GM10266 (cell line): Measurements from ENCODE around the gene SV2C.

Experiments
- DNase-seq: peaks from one replicate; pipeline ENCODE4 v3.0.0; 2012; ENCODE audit errors: extremely low spot score
- CTCF ChIP-seq: IDR thresholded peaks from 2 replicates; pipeline ENCODE4 v1.5.1; 2012; ENCODE audit warnings: mild to moderate bottlenecking, low read depth; ENCODE audit not compliant: control insufficient read depth, insufficient read depth; ENCODE audit errors: missing control alignments

The SV2C gene

DNA sequence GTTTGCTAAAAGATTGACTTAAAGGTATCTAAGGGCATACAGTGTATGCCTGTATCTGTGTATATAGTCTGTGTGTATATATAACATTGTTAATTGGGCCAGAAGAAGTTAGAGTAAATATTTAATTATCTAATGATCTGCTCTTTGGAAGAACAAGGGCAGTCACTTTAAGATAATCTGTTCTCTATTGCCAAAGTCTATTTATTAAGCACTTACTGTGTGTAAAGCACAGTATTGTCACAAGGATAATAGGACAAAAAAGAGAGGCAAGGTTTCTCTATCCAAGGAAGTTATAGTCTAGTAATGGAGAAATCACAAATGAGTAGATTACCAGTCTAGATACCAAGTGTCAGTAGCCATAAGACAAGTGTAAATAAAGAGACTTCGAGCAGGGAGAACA is 51.5 kb downstream of the SV2C start:
- no peak for TF ChIP-seq CTCF
- DNase-seq = no peak

GRCh38 chr5:76137887-76138542 is 54.8 kb downstream of the SV2C start:
- no peak for TF ChIP-seq CTCF
- no peak for DNase-seq

DNA sequence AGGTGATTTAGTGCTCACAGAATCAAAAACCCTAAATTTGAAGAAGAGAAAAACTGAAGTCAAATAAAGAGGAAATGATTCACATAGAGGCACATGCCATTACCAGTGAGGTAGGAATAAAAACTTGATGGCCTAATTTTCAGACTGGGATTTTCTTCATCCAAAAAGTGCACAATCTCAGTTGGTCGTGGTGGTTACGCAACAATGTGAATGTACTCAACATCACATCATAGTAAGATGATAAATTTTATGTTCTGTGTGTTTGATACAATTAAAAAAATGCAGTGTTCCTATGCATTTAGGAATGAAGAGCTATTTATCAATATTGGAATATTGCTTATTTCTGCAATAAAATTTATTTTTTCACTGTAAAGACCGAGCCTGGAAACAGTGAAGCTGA is 60.7 kb downstream of the SV2C start:
- no peak for TF ChIP-seq CTCF
- no peak for DNase-seq

GRCh38 chr5:76144513-76145274 is 61.5 kb downstream of the SV2C start:
- TF ChIP-seq CTCF = no peak

DNA sequence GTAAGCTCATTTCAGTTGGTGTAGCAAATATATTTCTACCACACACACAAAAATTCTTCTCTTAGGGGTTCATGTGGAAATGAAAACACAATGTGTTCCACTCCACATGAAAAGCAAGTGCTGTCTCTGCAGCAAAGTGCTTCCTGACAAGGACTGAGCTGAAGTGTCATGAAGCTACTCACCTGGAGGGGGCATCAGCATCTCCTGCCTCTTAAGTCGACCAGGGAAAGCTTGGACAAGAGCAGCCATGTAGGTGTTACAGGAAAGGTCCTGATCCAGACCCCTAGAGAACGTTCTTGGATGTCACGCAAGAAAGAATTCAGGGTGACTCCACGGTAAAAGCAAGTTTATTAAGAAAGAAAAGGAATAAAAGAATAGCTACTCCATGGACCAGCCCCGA is 62.8 kb downstream of the SV2C start:
- no peak for DNase-seq
- peak; percentile 30 for TF ChIP-seq CTCF

More at GRCh38 chr5:76144513-76145274, 61.5 kb downstream of the SV2C start:
- no peak for DNase-seq

DNA sequence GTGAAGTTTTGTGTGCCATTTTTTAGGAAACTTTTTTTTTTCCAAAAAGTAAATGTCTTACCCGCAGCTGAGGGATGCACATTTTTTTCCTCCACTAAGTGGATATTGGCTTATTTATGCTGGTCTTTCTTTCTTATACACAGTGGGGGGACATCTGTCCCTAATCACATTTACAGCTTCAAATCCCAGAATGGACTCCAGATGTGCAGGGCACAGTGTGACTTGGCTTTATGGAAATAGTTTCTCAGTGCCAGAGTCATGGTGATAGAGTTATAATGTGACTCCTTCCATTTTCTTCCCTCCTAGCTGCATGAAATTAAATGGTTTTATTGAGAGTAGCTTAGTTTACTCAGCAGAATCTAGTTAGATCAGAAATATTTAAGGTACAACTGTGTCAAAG is 66.5 kb downstream of the SV2C start:
- no peak for TF ChIP-seq CTCF
- DNase-seq = no peak

GRCh38 chr5:76152161-76152560 is 69.0 kb downstream of the SV2C start:
- no peak for TF ChIP-seq CTCF

More at GRCh38 chr5:76152161-76152560, 69.0 kb downstream of the SV2C start:
- DNase-seq = no peak
